Central memory CD8-positive, alpha-beta T cell (primary cell): Measurements from ENCODE around the gene SNTG2.

ENCODE experiments used
- ATAC-seq: fragments of 150-1000 bp; cut with Tn5 transposase; replicated peaks from 2 replicates; pipeline ENCODE4 v1.10.0; 2022; ENCODE audit warnings: mild to moderate bottlenecking, moderate FRiP score, moderate number of reproducible peaks; ENCODE audit not compliant: poor library complexity, severe bottlenecking; ENCODE audit errors: extremely low read depth
- DNase-seq, 2 donors: peaks; one replicate each; pipeline ENCODE4 v3.0.0; 2021; ENCODE audit warnings: low spot score in 2 of 2
- H3K27ac Mint-ChIP-seq: one replicate; pipeline ENCODE4 v1.8.0; 2022; ENCODE audit warnings: low read depth, mild to moderate bottlenecking, moderate library complexity, mixed read lengths
- H3K27me3 Mint-ChIP-seq: one replicate; pipeline ENCODE4 v1.8.0; 2022; ENCODE audit warnings: mixed read lengths
- H3K36me3 Mint-ChIP-seq: one replicate; pipeline ENCODE4 v1.8.0; 2022; ENCODE audit warnings: mild to moderate bottlenecking, moderate library complexity, mixed read lengths; ENCODE audit not compliant: insufficient read depth
- H3K4me1 Mint-ChIP-seq: one replicate; pipeline ENCODE4 v1.8.0; 2022; ENCODE audit warnings: mixed read lengths
- H3K4me3 Mint-ChIP-seq: one replicate; pipeline ENCODE4 v1.8.0; 2022; ENCODE audit warnings: mild to moderate bottlenecking, moderate library complexity, mixed read lengths
- H3K9me3 Mint-ChIP-seq: one replicate; pipeline ENCODE4 v1.8.0; 2022; ENCODE audit warnings: mixed read lengths

Gene SNTG2

DNA sequence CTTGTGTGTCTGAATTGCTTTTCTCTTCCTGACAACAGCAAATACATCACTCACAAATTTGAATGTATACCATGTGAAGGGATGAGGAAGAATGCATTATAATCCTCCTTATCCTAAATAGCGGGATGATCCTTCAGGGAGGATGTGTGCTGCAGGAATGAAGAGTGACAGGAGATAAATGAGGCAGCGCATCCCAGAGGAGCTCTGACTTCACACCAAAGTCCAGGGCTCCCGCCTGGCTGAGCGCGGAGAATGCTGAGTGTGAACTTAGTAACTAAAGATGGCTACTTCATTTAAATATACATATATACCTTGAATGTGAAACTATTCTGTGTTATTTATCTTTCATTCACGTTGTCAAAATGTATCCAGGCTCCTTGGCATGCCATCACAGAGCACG is 317.4 kb downstream of the SNTG2 start:
- no peak for DNase-seq
- ATAC-seq, result no peak
- peaks cover under 1% of the 10 kb centered on the region for H3K9me3 Mint-ChIP-seq
- H3K36me3 Mint-ChIP-seq, result peaks cover 3% of the 10 kb centered on the region
- peaks cover 10% of the 10 kb centered on the region for H3K27me3 Mint-ChIP-seq
- H3K4me1 Mint-ChIP-seq, result no peaks in the 10 kb centered on the region
- H3K4me3 Mint-ChIP-seq, result no peak overlapping the region
- H3K27ac Mint-ChIP-seq, result no peak overlapping the region

DNA sequence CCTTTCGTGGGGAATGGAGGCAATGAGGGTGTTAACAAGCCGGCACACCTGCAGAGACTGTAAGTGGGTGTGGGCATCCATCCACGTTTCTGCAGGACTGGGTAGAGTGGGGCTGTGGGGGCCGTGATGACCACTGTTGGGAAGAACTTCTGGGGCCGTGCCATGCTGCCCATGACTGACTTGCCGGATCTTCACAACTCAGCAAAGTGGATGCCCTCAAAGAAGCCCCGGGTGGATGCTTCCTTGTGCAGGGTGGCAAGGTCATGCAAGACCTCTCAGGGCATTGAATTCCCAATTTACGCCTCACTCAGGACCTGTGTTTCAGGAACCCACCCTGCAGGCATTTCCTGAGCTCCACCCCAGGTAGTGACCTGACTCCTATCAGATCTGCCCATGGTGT is 319.2 kb downstream of the SNTG2 start:
- Mint-ChIP-seq H3K9me3 (peaks cover 5% of the 10 kb centered on the region), H3K4me1 (no peaks in the 10 kb centered on the region), H3K27me3 (peaks cover 10% of the 10 kb centered on the region), H3K4me3 (no peak overlapping the region), H3K27ac (no peak overlapping the region), H3K36me3 (peaks cover 3% of the 10 kb centered on the region)
- no peak for ATAC-seq
- DNase-seq, result no peak

DNA sequence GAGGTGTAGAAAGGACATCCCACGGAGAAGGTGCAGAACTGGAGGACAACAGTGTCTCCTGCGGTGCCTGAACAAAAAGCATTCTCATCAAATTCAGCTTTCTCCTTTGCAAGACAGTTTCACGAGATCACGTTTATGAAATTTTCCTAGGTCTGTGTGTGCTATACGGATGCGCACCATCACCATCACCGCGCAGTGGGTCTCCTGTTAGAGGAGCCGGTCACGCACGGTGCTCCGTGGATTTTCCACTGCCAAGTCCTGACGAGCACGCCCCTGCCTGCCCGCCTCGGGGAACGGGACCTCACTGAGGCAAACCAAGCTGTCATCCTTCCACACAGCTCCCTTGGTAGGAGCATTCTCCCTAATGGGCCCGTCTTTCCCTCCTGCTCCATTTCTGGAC is 322.2 kb downstream of the SNTG2 start:
- no peak for DNase-seq
- Mint-ChIP-seq H3K4me1 (no peaks in the 10 kb centered on the region), H3K27ac (no peak overlapping the region), H3K9me3 (peaks cover 5% of the 10 kb centered on the region), H3K36me3 (no peaks in the 10 kb centered on the region), H3K4me3 (no peak overlapping the region), H3K27me3 (peaks cover 10% of the 10 kb centered on the region)
- ATAC-seq, result no peak

DNA sequence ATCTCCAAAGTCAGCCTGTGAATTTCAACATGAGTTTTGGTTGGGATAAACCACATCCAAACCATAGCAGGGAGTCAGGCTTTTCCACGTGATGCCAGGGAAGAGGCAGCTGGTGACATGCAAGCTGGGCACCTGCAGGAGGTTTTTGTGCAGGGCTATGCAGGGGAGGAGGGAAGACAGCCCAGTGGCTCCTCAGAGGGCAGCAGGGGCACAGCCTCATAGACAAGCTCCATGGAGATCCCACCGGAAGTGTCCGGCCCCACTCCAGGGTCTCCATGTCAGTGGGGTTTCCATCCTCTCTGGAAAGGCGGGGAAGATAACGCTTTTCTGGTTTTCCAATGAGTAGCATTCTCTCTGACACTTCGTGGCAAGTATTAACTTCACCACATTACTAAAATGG is 327.0 kb downstream of the SNTG2 start:
- H3K4me3 Mint-ChIP-seq, result no peak overlapping the region
- no peak for ATAC-seq
- H3K9me3 Mint-ChIP-seq, result peaks cover 5% of the 10 kb centered on the region
- no peaks in the 10 kb centered on the region for H3K4me1 Mint-ChIP-seq
- H3K36me3 Mint-ChIP-seq, result no peaks in the 10 kb centered on the region
- H3K27me3 Mint-ChIP-seq, result no peaks in the 10 kb centered on the region
- no peak for DNase-seq
- H3K27ac Mint-ChIP-seq, result no peak overlapping the region

DNA sequence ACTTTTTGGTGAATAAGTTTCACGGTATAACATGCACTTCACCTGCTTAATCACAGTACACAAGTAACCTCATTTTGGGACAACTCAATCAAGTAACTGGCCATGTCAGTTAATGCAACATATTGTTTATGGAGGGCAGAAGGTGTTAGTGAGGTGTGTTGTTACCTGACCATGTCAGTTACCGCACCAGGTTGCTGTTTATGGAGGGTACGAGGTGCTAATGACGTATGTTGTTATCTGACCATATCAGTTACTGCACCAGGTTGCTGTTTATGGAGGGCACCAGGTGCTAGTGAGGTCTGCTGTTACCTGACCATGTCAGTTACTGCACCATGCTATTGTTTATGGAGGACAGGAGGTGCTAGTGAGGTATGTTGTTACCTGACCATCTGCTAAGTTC is 327.5 kb downstream of the SNTG2 start:
- Mint-ChIP-seq H3K36me3 (no peaks in the 10 kb centered on the region), H3K4me3 (no peak overlapping the region), H3K9me3 (peaks cover 3% of the 10 kb centered on the region), H3K27me3 (no peaks in the 10 kb centered on the region), H3K27ac (no peak overlapping the region), H3K4me1 (no peaks in the 10 kb centered on the region)
- DNase-seq (no peak), ATAC-seq (no peak)

DNA sequence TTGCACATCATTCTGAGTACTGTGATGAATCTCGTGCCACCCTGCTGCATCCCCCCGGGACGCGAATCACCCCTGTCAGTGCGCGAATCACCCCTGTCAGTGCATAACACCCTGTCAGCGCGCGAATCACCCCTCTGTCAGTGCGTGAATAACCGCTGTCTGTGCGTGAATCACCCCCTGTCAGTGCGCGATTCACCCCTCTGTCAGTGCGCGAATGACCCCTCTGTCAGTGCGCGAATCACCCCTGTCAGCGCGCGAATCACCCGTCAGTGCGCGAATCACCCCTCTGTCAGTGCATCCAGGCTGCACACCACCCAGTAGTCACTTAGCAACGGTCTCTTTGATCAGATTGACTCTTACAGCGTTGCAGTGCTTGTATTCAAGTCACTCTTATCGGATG is 328.2 kb downstream of the SNTG2 start:
- DNase-seq, result no peak

DNA sequence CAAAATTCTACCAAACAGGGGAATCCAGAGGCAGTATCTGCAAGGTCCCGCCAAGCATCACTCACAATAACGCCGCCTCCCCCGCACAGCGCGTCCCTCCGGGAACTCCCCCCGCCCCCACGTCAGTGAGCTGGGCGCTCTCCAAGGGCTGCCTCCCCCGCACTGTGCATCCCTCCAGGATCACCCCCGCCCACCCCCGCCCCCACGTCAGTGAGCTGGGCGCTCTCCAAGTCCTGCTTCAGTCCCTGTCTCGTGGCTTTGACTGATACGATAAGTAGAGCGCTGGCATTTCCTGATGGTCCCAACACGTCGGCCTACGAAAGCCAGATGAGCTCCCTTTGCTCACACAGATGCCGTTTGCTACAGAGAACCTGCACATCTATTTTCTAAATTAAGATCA is 331.9 kb downstream of the SNTG2 start:
- no peaks in the 10 kb centered on the region for H3K27me3 Mint-ChIP-seq
- no peak overlapping the region for H3K27ac Mint-ChIP-seq
- ATAC-seq (no peak), DNase-seq (no peak)
- H3K36me3 Mint-ChIP-seq, result no peaks in the 10 kb centered on the region
- no peaks in the 10 kb centered on the region for H3K4me1 Mint-ChIP-seq
- no peaks in the 10 kb centered on the region for H3K9me3 Mint-ChIP-seq
- H3K4me3 Mint-ChIP-seq, result no peak overlapping the region

More for the DNA sequence above, 328.2 kb downstream of the SNTG2 start:
- Mint-ChIP-seq H3K36me3 (no peaks in the 10 kb centered on the region), H3K27ac (no peak overlapping the region), H3K4me3 (no peak overlapping the region), H3K4me1 (no peaks in the 10 kb centered on the region), H3K9me3 (no peaks in the 10 kb centered on the region), H3K27me3 (no peaks in the 10 kb centered on the region)
- ATAC-seq, result no peak

DNA sequence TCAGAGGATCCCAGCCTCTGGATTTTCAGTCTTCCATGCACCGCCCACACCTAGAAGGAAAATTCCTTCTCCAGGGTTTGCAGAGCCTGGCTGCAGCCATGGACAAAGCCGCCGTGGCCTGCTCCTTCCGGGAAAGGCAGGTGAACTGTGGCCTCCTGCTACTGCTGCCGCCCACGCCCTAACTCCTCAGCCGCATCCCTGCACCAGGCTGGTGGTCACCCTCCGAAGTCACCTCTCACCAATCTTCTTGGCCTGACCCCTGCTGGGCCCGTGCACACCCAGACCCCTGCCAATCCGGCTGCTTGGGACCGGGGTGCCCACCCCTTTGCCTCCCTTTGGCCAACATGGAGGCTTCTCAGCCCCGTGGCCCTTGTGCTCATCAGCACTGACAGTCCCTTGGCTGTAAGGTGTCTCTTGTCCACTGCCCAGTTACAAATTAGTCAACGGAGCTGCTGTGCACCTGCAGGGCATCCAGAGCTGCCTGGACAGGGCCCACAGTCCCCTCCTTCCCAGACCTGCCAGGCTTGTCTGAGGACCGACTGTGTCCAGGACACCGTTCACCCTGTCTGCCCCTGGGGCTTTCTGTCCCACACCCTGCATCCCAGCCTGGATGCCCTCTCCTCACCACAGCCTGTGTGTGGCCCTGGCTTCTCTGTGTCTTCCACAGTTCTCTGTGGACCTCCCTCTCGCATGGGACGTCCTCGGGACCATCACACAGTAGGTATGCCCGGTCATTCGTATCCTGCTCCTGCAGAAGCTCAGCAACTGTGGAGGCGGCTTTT is 332.6 kb downstream of the SNTG2 start:
- no peaks in the 10 kb centered on the region for H3K4me1 Mint-ChIP-seq
- no peak for DNase-seq
- no peak overlapping the region for H3K27ac Mint-ChIP-seq
- no peaks in the 10 kb centered on the region for H3K9me3 Mint-ChIP-seq
- no peaks in the 10 kb centered on the region for H3K27me3 Mint-ChIP-seq
- no peaks in the 10 kb centered on the region for H3K36me3 Mint-ChIP-seq
- no peak overlapping the region for H3K4me3 Mint-ChIP-seq
- no peak for ATAC-seq

DNA sequence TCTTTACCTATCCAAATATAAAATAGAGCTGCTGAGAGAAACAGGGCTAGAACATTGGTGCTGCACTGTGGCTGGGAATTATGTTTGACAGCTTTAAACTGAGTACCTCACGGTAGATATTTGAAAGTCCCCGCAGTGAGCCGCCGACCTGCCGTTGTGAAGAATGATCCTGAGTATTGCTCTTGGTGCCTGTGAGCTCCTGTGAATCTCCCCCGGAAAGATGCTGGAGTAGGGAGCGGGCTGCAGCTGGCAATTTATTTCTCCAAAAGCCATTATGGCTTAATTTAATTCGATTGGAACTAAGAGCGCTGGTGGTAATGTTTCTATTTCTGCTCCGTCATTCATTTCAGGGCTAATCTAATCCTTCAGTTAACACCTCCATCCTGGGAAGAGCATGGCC is 333.2 kb downstream of the SNTG2 start:
- Mint-ChIP-seq H3K27ac (no peak overlapping the region), H3K27me3 (no peaks in the 10 kb centered on the region), H3K9me3 (peaks cover 3% of the 10 kb centered on the region), H3K4me1 (no peaks in the 10 kb centered on the region), H3K36me3 (no peaks in the 10 kb centered on the region), H3K4me3 (no peak overlapping the region)
- DNase-seq (no peak), ATAC-seq (no peak)

DNA sequence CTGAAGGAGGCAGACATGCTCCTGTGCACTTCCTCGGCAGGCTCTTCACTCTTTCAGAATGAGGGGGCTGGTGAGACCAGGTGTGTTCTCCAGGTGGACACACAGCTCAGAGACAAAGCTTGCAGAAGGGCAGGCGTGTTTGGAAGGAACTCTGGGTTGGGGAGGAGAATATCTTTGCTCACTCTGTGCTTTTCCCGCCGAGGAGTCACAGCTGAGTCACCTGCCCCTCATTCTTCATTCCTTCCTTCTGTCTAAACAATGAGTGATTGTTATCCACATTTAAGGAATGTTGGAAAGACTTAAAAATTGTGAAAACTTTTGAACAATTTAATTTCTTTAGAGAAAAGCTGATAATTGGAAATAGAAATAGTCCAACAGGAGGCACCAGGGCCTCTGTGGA is 336.3 kb downstream of the SNTG2 start:
- peaks cover 15% of the 10 kb centered on the region for H3K9me3 Mint-ChIP-seq
- no peak for ATAC-seq
- H3K27ac Mint-ChIP-seq, result no peak overlapping the region
- H3K4me1 Mint-ChIP-seq, result no peaks in the 10 kb centered on the region
- DNase-seq, result no peak
- H3K27me3 Mint-ChIP-seq, result no peaks in the 10 kb centered on the region
- H3K36me3 Mint-ChIP-seq, result no peaks in the 10 kb centered on the region
- H3K4me3 Mint-ChIP-seq, result no peak overlapping the region

DNA sequence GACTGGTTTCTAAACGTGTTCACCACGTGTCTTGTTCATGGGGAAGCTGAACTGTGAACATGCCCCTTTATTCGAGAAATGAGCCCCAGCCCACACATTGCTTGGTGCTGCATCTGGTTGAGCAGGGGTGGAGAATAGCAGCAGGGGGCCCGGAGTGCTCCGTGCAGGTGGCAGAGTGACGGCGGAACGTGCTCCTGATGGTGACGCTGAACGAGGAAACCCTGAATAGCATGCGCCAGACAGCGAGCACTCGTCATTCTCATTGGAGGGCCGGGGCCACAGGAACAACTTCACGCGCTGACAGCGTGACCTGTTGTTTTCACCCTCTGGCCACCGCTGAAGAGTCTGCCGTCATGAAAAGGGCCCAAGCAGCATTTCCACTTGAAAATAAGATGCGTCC is 336.8 kb downstream of the SNTG2 start:
- Mint-ChIP-seq H3K27me3 (no peaks in the 10 kb centered on the region), H3K27ac (no peak overlapping the region)

DNA sequence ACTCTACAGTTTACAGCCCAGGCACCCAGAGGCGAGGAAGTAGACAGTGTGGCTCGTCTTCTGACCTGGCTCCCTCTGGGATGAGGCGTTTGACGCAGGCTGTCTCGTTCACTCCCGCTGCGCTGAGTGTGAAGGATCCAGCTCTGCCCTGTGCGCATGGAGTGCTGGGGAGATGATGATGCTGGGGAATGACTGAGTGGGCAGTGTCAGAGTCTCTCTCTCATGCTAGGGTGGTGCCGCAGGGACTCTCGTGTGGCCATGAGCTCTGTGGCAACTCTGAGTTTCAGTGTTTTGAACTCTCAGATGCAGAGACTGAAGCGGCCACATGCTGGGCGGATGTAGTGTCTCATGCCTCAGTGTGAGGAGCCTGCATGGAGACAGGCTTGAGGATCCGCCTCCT is 344.3 kb downstream of the SNTG2 start:
- H3K27ac Mint-ChIP-seq, result no peak overlapping the region
- DNase-seq, result no peak

More for the DNA sequence above, 336.8 kb downstream of the SNTG2 start:
- no peak for ATAC-seq
- no peak for DNase-seq
- Mint-ChIP-seq H3K36me3 (no peaks in the 10 kb centered on the region), H3K4me1 (no peaks in the 10 kb centered on the region), H3K9me3 (peaks cover 15% of the 10 kb centered on the region), H3K4me3 (no peak overlapping the region)

DNA sequence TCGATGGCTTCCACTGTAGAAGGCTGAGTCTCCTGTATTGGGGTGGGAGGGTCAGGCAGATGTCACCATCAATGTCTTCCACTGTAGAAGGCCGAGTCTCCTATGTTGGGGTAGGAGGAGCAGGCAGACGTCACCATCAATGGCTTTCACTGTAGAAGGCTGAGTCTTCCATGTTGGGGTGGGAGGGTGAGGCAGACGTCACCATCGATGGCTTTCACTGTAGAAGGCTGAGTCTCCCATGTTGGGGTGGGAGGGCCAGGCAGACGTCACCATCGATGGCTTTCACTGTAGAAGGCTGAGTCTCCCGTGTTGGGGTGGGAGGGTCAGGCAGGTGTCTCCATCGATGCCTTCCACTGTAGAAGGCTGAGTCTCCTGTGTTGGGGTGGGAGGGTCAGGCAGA is 345.1 kb downstream of the SNTG2 start:
- no peaks in the 10 kb centered on the region for H3K9me3 Mint-ChIP-seq
- DNase-seq, result no peak
- H3K4me1 Mint-ChIP-seq, result no peaks in the 10 kb centered on the region
- H3K4me3 Mint-ChIP-seq, result no peak overlapping the region
- H3K36me3 Mint-ChIP-seq, result no peaks in the 10 kb centered on the region
- H3K27ac Mint-ChIP-seq, result no peak overlapping the region
- H3K27me3 Mint-ChIP-seq, result peaks cover 9% of the 10 kb centered on the region
- no peak for ATAC-seq

More for the DNA sequence above, 344.3 kb downstream of the SNTG2 start:
- Mint-ChIP-seq H3K4me1 (no peaks in the 10 kb centered on the region), H3K4me3 (no peak overlapping the region), H3K36me3 (no peaks in the 10 kb centered on the region), H3K27me3 (peaks cover 9% of the 10 kb centered on the region), H3K9me3 (peaks cover 3% of the 10 kb centered on the region)
- ATAC-seq, result no peak
